ENCODE measurements around the gene EIF5A. TPM values are rescaled to one million over a fixed set of nuclear protein-coding genes. Genes with fewer than 3 reads are reported as not detected.

Gene EIF5A
- polyA plus RNA-seq, 3 donors = 465 to 511 (median 485) TPM

DNA sequence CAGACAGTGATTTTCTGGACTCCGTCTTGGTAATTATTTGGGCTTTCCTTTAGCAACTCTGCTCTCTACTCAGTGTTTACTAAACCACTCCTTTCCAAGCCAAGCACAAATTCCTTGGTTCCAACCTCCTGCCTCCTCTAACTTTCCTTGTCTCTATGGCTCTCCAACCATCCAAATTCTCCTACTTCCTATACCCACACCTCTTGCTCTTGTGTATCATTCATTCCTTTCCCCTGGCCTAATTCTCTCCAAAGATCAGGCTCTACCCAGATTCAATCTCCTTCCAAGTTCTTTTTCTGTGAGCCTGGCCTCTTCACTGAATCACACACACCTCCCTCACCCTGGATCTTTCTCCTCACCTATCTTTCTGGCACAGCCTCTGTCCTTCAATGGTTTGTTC is 20.6 kb downstream of the EIF5A start:
- DNase-seq = no peak
- intact Hi-C loops (cut with micrococcal nuclease) = loop anchor here in 1 of 2 donors (2.0 to 10.0 kb wide), 3 partner anchors 19 to 247 kb away; partner anchors contain the start of gene CD68
- H3K79me2 ChIP-seq (ENCODE audit: insufficient read depth, low read length) = peaks cover 18% of the 10 kb centered on the region
- Mint-ChIP-seq H3K4me3 (peak overlapping the region; percentile 20 to 32), H3K27me3 (ENCODE audit: low read depth in 3 of 3) (peaks cover 0 to 6% (median 0%) of the 10 kb centered on the region in 3 donors), H3K9me3 (no peaks in the 10 kb centered on the region), H3K36me3 (peaks cover 25 to 41% of the 10 kb centered on the region in 2 donors), H3K27ac (peak overlapping the region in 4 of 7 donors; percentile 0 to 99 (median 81)), H3K4me1 (peaks cover 34% of the 10 kb centered on the region)
- H3K27me3 ChIP-seq (ENCODE audit: control insufficient read depth in 2 of 2, insufficient read depth in 2 of 2, low read length in 2 of 2) = no peaks in the 10 kb centered on the region
- TF ChIP-seq, protein P1, sequence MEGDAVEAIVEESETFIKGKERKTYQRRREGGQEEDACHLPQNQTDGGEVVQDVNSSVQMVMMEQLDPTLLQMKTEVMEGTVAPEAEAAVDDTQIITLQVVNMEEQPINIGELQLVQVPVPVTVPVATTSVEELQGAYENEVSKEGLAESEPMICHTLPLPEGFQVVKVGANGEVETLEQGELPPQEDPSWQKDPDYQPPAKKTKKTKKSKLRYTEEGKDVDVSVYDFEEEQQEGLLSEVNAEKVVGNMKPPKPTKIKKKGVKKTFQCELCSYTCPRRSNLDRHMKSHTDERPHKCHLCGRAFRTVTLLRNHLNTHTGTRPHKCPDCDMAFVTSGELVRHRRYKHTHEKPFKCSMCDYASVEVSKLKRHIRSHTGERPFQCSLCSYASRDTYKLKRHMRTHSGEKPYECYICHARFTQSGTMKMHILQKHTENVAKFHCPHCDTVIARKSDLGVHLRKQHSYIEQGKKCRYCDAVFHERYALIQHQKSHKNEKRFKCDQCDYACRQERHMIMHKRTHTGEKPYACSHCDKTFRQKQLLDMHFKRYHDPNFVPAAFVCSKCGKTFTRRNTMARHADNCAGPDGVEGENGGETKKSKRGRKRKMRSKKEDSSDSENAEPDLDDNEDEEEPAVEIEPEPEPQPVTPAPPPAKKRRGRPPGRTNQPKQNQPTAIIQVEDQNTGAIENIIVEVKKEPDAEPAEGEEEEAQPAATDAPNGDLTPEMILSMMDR (IDR thresholded peaks at IDR 0.05) = no peak
- H2AFZ ChIP-seq (ENCODE audit: insufficient read depth, low read depth, low read length, poor library complexity, severe bottlenecking) = no peak overlapping the region
- H3K36me3 ChIP-seq (replicated peaks in 1 of 2; ENCODE audit: control insufficient read depth in 1 of 2, insufficient read depth in 2 of 2, low read length in 2 of 2) = peaks cover 29 to 38% of the 10 kb centered on the region in 2 donors
- peaks cover 7% of the 10 kb centered on the region for H4K20me1 ChIP-seq (ENCODE audit: insufficient read depth, low read length)
- H3K4me2 ChIP-seq (replicated peaks; ENCODE audit: extremely low read depth, low read length, poor library complexity, severe bottlenecking) = peak overlapping the region; percentile 99
- 100% methylated on average over 1 of the region's 1 CpG for WGBS (ENCODE audit: insufficient coverage)
- H3K27ac ChIP-seq (ENCODE audit: low read depth in 1 of 2, low read length in 2 of 2) = no peak overlapping the region
- H3K4me3 ChIP-seq (replicated peaks in 1 of 3; ENCODE audit: low read depth in 2 of 3, low read length in 3 of 3) = peak overlapping the region in 1 of 3 experiments; percentile 80
- no peak overlapping the region for H3K9ac ChIP-seq (ENCODE audit: insufficient read depth, low read length, poor library complexity, severe bottlenecking)
- H3K4me1 ChIP-seq (ENCODE audit: control insufficient read depth in 1 of 2, insufficient read depth in 2 of 2, low read length in 2 of 2) = peaks cover 34 to 39% of the 10 kb centered on the region in 2 donors
- no peaks in the 10 kb centered on the region for H3K9me3 ChIP-seq (replicated peaks in 1 of 2; ENCODE audit: control insufficient read depth in 1 of 2, insufficient read depth in 1 of 2, low read length in 2 of 2)

- H3K79me2 ChIP-seq (ENCODE audit: insufficient read depth, low read length) = peaks cover 18% of the 10 kb centered on the region
- Mint-ChIP-seq H3K27me3 (ENCODE audit: low read depth in 3 of 3) (peaks cover 0 to 6% (median 0%) of the 10 kb centered on the region in 3 donors), H3K9me3 (no peaks in the 10 kb centered on the region), H3K4me3 (peak within 1 kb of the TSS; percentile 91 to 98), H3K4me1 (peaks cover 36% of the 10 kb centered on the region), H3K36me3 (peaks cover 16 to 32% of the 10 kb centered on the region in 2 donors), H3K27ac (peak within 1 kb of the TSS; percentile 96 to 100 (median 98))
- peak within 1 kb of the TSS; percentile 92 for H3K27ac ChIP-seq (ENCODE audit: low read depth in 1 of 2, low read length in 2 of 2)
- peak within 1 kb of the TSS; percentile 80 to 91 (median 81) for H3K4me3 ChIP-seq (replicated peaks in 1 of 3; ENCODE audit: low read depth in 2 of 3, low read length in 3 of 3)
- 0% methylated on average over 44 of the region's 50 CpGs for whole genome bisulfite sequencing (ENCODE audit: insufficient coverage)
- H4K20me1 ChIP-seq (ENCODE audit: insufficient read depth, low read length) = peaks cover 6% of the 10 kb centered on the region
- H2AFZ ChIP-seq (ENCODE audit: insufficient read depth, low read depth, low read length, poor library complexity, severe bottlenecking) = peak within 1 kb of the TSS; percentile 91
- H3K4me1 ChIP-seq (ENCODE audit: control insufficient read depth in 1 of 2, insufficient read depth in 2 of 2, low read length in 2 of 2) = peaks cover 34 to 39% of the 10 kb centered on the region in 2 donors
- DNase-seq = no peak
- H3K9me3 ChIP-seq (replicated peaks in 1 of 2; ENCODE audit: control insufficient read depth in 1 of 2, insufficient read depth in 1 of 2, low read length in 2 of 2) = no peaks in the 10 kb centered on the region
- H3K4me2 ChIP-seq (replicated peaks; ENCODE audit: extremely low read depth, low read length, poor library complexity, severe bottlenecking) = peak within 1 kb of the TSS; percentile 99
- H3K27me3 ChIP-seq (ENCODE audit: control insufficient read depth in 2 of 2, insufficient read depth in 2 of 2, low read length in 2 of 2) = no peaks in the 10 kb centered on the region
- H3K36me3 ChIP-seq (replicated peaks in 1 of 2; ENCODE audit: control insufficient read depth in 1 of 2, insufficient read depth in 2 of 2, low read length in 2 of 2) = peaks cover 20 to 29% of the 10 kb centered on the region in 2 donors
- intact Hi-C loops (cut with micrococcal nuclease) = loop anchor here in 1 of 2 donors (2.0 to 10.0 kb wide), 3 partner anchors 20 to 246 kb away; partner anchors contain the start of gene CD68
- TF ChIP-seq, protein P1 (IDR thresholded peaks at IDR 0.05) = no peak
- peak within 1 kb of the TSS; percentile 66 for H3K9ac ChIP-seq (ENCODE audit: insufficient read depth, low read length, poor library complexity, severe bottlenecking)
Observed at GRCh38 chr17:7328840-7329373, 21.5 kb downstream of the EIF5A start, which contains the start of gene NEURL4. Gene NEURL4, minus strand, starts transcription at chr17:7329335. Its CDS starts 23 bp downstream, at chr17:7329312.

All from CD14-positive monocyte (primary cell).